GM21786 (cell line): ENCODE results near the gene FHL2.
"Not testable (repeated sequence)": the region's sequence is repeated elsewhere in the genome, so short reads cannot be mapped to it uniquely, and the experiment has no call there.

Source experiments
- ATAC-seq: cut with Tn5 transposase; IDR thresholded peaks from one replicate; pipeline ENCODE4 v1.9.1; 2021; ENCODE audit not compliant: unreplicated experiment

FHL2 gene

GRCh38 chr2:105398336-105399206 lies at the start of gene FHL2:
FHL2 (minus strand) TSS chr2:105399051; CDS start chr2:105386516, 12,535 bp downstream.
- ATAC-seq = peak; percentile 99

- no peak for ATAC-seq
Measured at GRCh38 chr2:105447476-105447875, 48.6 kb upstream of the FHL2 start.

GRCh38 chr2:105446501-105446900 lies 47.6 kb upstream of the FHL2 start:
- ATAC-seq = no peak

- ATAC-seq = no peak
Measured at GRCh38 chr2:105445976-105446375, 47.1 kb upstream of the FHL2 start.

- ATAC-seq = no peak
Measured at GRCh38 chr2:105445498-105445897, 46.6 kb upstream of the FHL2 start.

GRCh38 chr2:105443617-105444598 lies 45.1 kb upstream of the FHL2 start:
- ATAC-seq = no peak

- ATAC-seq = no peak
Measured at GRCh38 chr2:105442721-105443120, 43.9 kb upstream of the FHL2 start.

- ATAC-seq = no peak
Measured at GRCh38 chr2:105442056-105442455, 43.2 kb upstream of the FHL2 start.

GRCh38 chr2:105439141-105439540 lies 40.3 kb upstream of the FHL2 start:
- no peak for ATAC-seq

GRCh38 chr2:105438104-105438929 lies 39.5 kb upstream of the FHL2 start:
- no peak for ATAC-seq

- ATAC-seq = no peak
Measured at GRCh38 chr2:105437708-105438103, 38.9 kb upstream of the FHL2 start.

GRCh38 chr2:105432749-105433148 lies 33.9 kb upstream of the FHL2 start:
- no peak for ATAC-seq

GRCh38 chr2:105432044-105432399 lies 33.2 kb upstream of the FHL2 start:
- no peak for ATAC-seq

GRCh38 chr2:105431367-105432043 lies 32.7 kb upstream of the FHL2 start:
- ATAC-seq = no peak

GRCh38 chr2:105428387-105429018 lies 29.7 kb upstream of the FHL2 start:
- no peak for ATAC-seq

GRCh38 chr2:105427485-105427884 lies 28.6 kb upstream of the FHL2 start:
- no peak for ATAC-seq

GRCh38 chr2:105426626-105427292 lies 27.9 kb upstream of the FHL2 start:
- ATAC-seq = no peak

- no peak for ATAC-seq
Measured at GRCh38 chr2:105425936-105426625, 27.2 kb upstream of the FHL2 start.

GRCh38 chr2:105424836-105425235 lies 26.0 kb upstream of the FHL2 start:
- not testable (repeated sequence) for ATAC-seq
